LHCN-M2 (cell line): Measurements from ENCODE around the gene SLC25A6. TPM values are rescaled to one million over a fixed set of nuclear protein-coding genes. Genes with fewer than 3 reads are reported as not detected.
"Not testable (repeated sequence)": the region's sequence is repeated elsewhere in the genome, so short reads cannot be mapped to it uniquely, and the experiment has no call there.

Experiments
- DNase-seq: peaks from one replicate; pipeline ENCODE4 v3.0.0-alpha.2; 2012; ENCODE audit warnings: low read depth
- total RNA-seq: library from RNA; depleted of rRNA; stranded (reverse); fragments of >200 nt; gene quantifications from 2 replicates; pipeline ENCODE4 v1.2.3, GENCODE V29; 2014

SLC25A6 gene
- total RNA-seq, 1 experiment from 2014 or later = 328 TPM

- DNase-seq = no peak
Measured at GRCh38 chrX:1390621-1391369, 1.1 kb downstream of the SLC25A6 start.

- DNase-seq = no peak
Measured at GRCh38 chrX:1389993-1390285, 2.0 kb downstream of the SLC25A6 start.

- no peak for DNase-seq
Measured at GRCh38 chrX:1389181-1389992, 2.5 kb downstream of the SLC25A6 start.

- no peak for DNase-seq
Measured at GRCh38 chrX:1388651-1389050, 3.3 kb downstream of the SLC25A6 start.

- no peak for DNase-seq
Measured at GRCh38 chrX:1387141-1387776, 4.7 kb downstream of the SLC25A6 start.

GRCh38 chrX:1386338-1387127 is 5.4 kb downstream of the SLC25A6 start:
- DNase-seq = no peak

- no peak for DNase-seq
Measured at GRCh38 chrX:1385253-1386223, 6.4 kb downstream of the SLC25A6 start.

- no peak for DNase-seq
Measured at GRCh38 chrX:1384658-1385252, 7.2 kb downstream of the SLC25A6 start.

GRCh38 chrX:1380672-1381233 is 11.2 kb downstream of the SLC25A6 start:
- DNase-seq = peak; percentile 27

- no peak for DNase-seq
Measured at GRCh38 chrX:1378306-1378759, 13.6 kb downstream of the SLC25A6 start.

- no peak for DNase-seq
Measured at GRCh38 chrX:1368385-1368698, 23.6 kb downstream of the SLC25A6 start.

GRCh38 chrX:1366363-1366762 is 25.6 kb downstream of the SLC25A6 start:
- DNase-seq = not testable (repeated sequence)

GRCh38 chrX:1361910-1362309 is 30.0 kb downstream of the SLC25A6 start:
- DNase-seq = no peak

- DNase-seq = no peak
Measured at GRCh38 chrX:1361275-1361674, 30.6 kb downstream of the SLC25A6 start.

GRCh38 chrX:1360171-1360570 is 31.7 kb downstream of the SLC25A6 start:
- no peak for DNase-seq

- DNase-seq = no peak
Measured at GRCh38 chrX:1359477-1359873, 32.4 kb downstream of the SLC25A6 start.

- DNase-seq = no peak
Measured at GRCh38 chrX:1358793-1359476, 33.0 kb downstream of the SLC25A6 start.

GRCh38 chrX:1357993-1358392 is 33.9 kb downstream of the SLC25A6 start:
- no peak for DNase-seq
